ENCODE measurements around the gene WARS2. TPM values are rescaled to one million over a fixed set of nuclear protein-coding genes. Genes with fewer than 3 reads are reported as not detected.

Gene WARS2
- total RNA-seq, 4 donors from 2014 or later = 5.8 to 12.6 (median 10.0) TPM

Small RNAs within 50 kb of the gene (small RNA-seq; reads per million reads assigned to genes)
- 0 reads per million in 3 donors for gene AL139420.2

Other genes starting within 250 kb of the WARS2 start
- 1 to 10 TPM in 1 of 4 donors, under 1 TPM in 3; 0.42 to 1.2 (median 0.79) TPM for gene TBX15, start 152.3 kb downstream of the WARS2 start, total RNA-seq
- under 1 TPM in 1 of 4 donors, not detected in 3; 0.32 TPM for gene HAO2, start 228.1 kb upstream of the WARS2 start, total RNA-seq